Upper lobe of right lung (tissue), 1 donor: ENCODE data around the gene TRIML1. TPM values are rescaled to one million over a fixed set of nuclear protein-coding genes. Genes with fewer than 3 reads are reported as not detected.

Source experiments
- ATAC-seq: fragments of 200-7000 bp; cut with Tn5 transposase; one replicate; pipeline ENCODE4 v1.9.1; 2020; ENCODE audit warnings: mild to moderate bottlenecking, moderate library complexity
- DNase-seq: peaks from one replicate; pipeline ENCODE4 v3.0.0-alpha.2; 2020
- H3K27ac ChIP-seq: fragments of 200-600 bp; one replicate; pipeline ENCODE4 v1.8.0; 2022
- H3K27me3 ChIP-seq: fragments of 200-600 bp; one replicate; pipeline ENCODE4 v1.8.0; 2022; ENCODE audit warnings: mild to moderate bottlenecking
- H3K36me3 ChIP-seq: fragments of 200-600 bp; one replicate; pipeline ENCODE4 v1.8.0; 2022
- H3K4me1 ChIP-seq: fragments of 200-600 bp; one replicate; pipeline ENCODE4 v1.8.0; 2022
- H3K4me3 ChIP-seq: fragments of 200-600 bp; one replicate; pipeline ENCODE4 v1.8.0; 2022; ENCODE audit warnings: mild to moderate bottlenecking
- H3K9me3 ChIP-seq: fragments of 200-600 bp; one replicate; pipeline ENCODE4 v1.8.0; 2022
- intact Hi-C: fragments of 100-400 bp; cut with DNase I; formaldehyde crosslinking; loops from one replicate; pipeline ENCODE4 v1.11.0; 2022
- total RNA-seq: library from RNA; stranded (reverse); fragmentation: NEBNext Ultra II Directional; extraction: Animal tissue kit (Norgen Biotek cat#: 25700); gene quantifications from one replicate; pipeline ENCODE4 v1.2.1, GENCODE V29; 2021
- TF ChIP-seq, protein P1 (sequence below): fragments of 200-600 bp; IDR thresholded peaks from one replicate; pipeline ENCODE4 v1.8.0; 2022; ENCODE audit warnings: antibody characterized with exemption
- donor health status: DM: no; HTN: yes; CAD: no; lungs with severe emphysema.

The TRIML1 gene
- total RNA-seq, 1 donor from 2014 or later = not detected

DNA sequence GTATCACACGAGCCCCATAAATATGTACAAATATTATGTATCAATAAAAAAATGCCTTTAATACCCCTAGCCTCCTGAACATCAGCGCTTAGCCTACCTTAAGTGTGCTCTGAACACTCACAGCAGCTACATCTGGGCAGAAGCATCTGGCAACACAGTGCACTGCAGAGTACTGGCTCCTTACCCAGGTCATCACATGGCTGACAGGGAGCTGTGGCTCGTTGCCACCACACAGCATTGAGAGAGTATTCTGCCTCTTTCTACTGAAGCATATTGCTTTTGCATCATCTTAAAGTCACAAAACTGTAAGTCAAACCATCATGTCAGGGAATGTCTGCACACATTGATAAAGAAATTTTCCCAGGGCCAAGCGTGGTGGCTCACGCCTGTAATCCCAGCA, 55.2 kb downstream of the TRIML1 start:
- Histone ChIP-seq H3K9me3 (no peaks in the 10 kb centered on the region), H3K27ac (no peak overlapping the region), H3K4me1 (no peaks in the 10 kb centered on the region), H3K36me3 (no peaks in the 10 kb centered on the region), H3K4me3 (no peak overlapping the region), H3K27me3 (no peaks in the 10 kb centered on the region)
- DNase-seq (no peak), ATAC-seq (no peak)
- TF ChIP-seq, protein P1, sequence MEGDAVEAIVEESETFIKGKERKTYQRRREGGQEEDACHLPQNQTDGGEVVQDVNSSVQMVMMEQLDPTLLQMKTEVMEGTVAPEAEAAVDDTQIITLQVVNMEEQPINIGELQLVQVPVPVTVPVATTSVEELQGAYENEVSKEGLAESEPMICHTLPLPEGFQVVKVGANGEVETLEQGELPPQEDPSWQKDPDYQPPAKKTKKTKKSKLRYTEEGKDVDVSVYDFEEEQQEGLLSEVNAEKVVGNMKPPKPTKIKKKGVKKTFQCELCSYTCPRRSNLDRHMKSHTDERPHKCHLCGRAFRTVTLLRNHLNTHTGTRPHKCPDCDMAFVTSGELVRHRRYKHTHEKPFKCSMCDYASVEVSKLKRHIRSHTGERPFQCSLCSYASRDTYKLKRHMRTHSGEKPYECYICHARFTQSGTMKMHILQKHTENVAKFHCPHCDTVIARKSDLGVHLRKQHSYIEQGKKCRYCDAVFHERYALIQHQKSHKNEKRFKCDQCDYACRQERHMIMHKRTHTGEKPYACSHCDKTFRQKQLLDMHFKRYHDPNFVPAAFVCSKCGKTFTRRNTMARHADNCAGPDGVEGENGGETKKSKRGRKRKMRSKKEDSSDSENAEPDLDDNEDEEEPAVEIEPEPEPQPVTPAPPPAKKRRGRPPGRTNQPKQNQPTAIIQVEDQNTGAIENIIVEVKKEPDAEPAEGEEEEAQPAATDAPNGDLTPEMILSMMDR = no peak
- intact Hi-C loops = no loop called here

- Histone ChIP-seq H3K27me3 (no peaks in the 10 kb centered on the region), H3K4me3 (no peak overlapping the region), H3K4me1 (no peaks in the 10 kb centered on the region), H3K36me3 (no peaks in the 10 kb centered on the region), H3K9me3 (no peaks in the 10 kb centered on the region), H3K27ac (no peak overlapping the region)
- intact Hi-C loops = no loop called here
- DNase-seq = no peak
- TF ChIP-seq, protein P1 = no peak
- ATAC-seq = no peak
These were observed 56.2 kb downstream of the TRIML1 start for GRCh38 chr4:188195389-188195985.

- TF ChIP-seq, protein P1 = no peak
- intact Hi-C loops = no loop called here
- H3K36me3 ChIP-seq = no peaks in the 10 kb centered on the region
- H3K27me3 ChIP-seq = no peaks in the 10 kb centered on the region
- ATAC-seq (peak; percentile 39), DNase-seq (no peak)
- no peak overlapping the region for H3K27ac ChIP-seq
- H3K4me3 ChIP-seq = no peak overlapping the region
- H3K9me3 ChIP-seq = no peaks in the 10 kb centered on the region
- no peaks in the 10 kb centered on the region for H3K4me1 ChIP-seq
These were observed 57.0 kb downstream of the TRIML1 start for GRCh38 chr4:188196134-188196735.

Other genes with a start within 250 kb of the TRIML1 start
- 0.26 TPM for gene ZFP42, start 143.7 kb upstream of the TRIML1 start, total RNA-seq
- not detected for gene TRIML2, start 29.8 kb upstream of the TRIML1 start, total RNA-seq